22Rv1 (cell line): ENCODE measurements around the gene KRT27.

Source experiments
- ZFX ChIP-seq: fragments of 450-650 bp; IDR thresholded peaks from 2 replicates; pipeline ENCODE4 v1.6.1; 2017; ENCODE audit warnings: antibody characterized with exemption, borderline replicate concordance
- TF ChIP-seq, protein P1 (sequence below): fragments of 450-650 bp; IDR thresholded peaks from 2 replicates; pipeline ENCODE4 v1.5.1; 2017; ENCODE audit warnings: mild to moderate bottlenecking

- TF ChIP-seq, protein P1, sequence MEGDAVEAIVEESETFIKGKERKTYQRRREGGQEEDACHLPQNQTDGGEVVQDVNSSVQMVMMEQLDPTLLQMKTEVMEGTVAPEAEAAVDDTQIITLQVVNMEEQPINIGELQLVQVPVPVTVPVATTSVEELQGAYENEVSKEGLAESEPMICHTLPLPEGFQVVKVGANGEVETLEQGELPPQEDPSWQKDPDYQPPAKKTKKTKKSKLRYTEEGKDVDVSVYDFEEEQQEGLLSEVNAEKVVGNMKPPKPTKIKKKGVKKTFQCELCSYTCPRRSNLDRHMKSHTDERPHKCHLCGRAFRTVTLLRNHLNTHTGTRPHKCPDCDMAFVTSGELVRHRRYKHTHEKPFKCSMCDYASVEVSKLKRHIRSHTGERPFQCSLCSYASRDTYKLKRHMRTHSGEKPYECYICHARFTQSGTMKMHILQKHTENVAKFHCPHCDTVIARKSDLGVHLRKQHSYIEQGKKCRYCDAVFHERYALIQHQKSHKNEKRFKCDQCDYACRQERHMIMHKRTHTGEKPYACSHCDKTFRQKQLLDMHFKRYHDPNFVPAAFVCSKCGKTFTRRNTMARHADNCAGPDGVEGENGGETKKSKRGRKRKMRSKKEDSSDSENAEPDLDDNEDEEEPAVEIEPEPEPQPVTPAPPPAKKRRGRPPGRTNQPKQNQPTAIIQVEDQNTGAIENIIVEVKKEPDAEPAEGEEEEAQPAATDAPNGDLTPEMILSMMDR: no peak
- no peak for TF ChIP-seq ZFX
These were observed 54.7 kb downstream of the KRT27 start for GRCh38 chr17:40727447-40728231.
